ENCODE measurements around the gene WDR26.
"Not testable (repeated sequence)": the region's sequence is repeated elsewhere in the genome, so short reads cannot be mapped to it uniquely, and the experiment has no call there.

The WDR26 gene

DNA sequence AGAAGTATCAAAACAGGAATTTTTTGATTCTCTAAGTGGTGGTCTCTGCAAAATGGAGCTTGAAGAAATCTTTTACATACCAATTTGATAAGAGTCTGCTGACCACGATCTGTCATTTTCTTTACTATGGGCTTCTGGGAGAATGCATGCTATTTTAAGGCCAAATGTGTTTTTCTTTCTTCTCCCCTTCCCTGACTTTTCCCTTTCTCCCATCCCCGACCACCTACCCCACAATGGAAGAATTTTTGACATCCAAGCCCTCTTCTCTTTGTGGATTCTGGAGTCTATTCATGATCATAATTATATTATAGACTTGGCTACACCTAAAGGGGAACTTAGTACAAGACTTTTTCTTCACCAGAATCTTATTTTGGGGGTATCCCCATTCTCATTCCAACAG lies 46.7 kb downstream of the WDR26 start:
- no peak for DNase-seq

DNA sequence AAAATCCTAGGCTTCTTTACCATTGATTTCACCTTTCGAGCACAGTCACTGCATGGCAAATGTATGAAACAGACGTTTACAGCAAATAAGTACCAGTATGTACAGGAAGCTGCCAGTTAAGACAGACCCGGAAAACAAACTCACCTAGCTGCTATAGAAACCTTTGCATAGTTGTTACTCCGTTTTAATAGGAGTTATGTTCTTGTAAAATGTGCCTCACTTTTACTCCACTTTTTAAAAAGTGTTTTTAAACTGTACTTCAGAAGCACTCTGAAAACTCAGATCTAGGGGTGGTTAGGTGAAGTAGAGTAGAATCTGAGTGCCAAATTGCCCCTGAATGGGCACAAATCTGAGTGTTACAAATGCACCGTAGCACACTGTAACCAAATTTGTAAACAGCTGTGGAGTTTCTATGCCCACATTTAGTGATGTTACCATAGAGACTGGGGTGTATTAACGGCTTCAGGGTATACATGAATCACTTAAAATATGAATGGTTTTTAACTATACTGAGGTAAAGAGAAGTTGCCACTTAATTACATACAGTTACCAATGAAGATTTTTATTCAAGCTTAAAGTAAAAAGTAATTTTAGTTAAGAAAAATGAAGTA lies 47.2 kb downstream of the WDR26 start:
- no peak for DNase-seq

DNA sequence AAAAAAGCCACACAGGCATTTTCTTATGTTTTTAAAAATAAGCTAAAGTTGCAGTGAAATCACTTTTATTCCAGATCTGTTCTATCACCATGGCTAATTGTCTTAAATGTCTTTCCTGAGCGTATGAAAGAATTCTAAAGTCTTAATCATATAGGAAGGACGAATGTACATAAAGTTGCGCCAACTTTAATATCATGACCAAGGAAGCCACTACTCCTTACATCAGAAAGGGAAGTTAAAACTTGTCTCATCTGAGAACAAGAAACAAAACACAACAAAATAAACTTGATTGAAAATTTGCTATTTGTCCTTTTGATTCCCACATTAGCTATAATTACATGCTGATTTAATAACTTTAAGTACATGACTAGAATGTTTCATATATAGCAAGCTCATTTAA lies 51.4 kb downstream of the WDR26 start:
- no peak for DNase-seq

DNA sequence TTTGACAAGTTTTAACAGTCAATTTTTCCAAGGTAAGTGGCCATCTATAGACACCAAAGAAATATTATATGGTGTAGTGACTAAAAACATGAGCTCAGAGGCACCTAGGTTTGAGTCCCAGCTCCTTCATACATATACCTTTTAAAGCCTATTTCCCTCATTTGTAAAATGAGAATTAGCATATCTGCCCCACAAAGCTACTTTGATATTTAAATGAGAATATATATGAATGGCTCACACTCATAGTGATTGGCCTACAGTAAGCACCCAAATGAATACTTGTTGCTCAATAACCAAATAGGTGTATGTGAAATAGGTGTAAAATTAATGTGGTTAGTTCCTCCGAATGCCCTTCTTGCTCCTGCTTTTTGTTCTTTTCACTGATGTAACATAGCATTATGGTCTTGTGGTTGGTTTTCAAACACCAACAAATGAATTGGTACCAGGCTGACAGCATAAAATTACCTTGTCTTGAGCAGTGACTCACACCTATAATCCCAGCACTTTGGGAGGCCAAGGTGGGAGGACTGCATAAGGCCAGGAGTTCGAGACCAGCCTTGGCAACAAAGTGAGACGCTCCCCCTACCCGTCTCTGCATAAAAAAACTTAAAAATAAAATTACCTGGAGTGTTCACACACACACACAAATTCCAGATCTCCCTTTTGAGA lies 52.6 kb downstream of the WDR26 start:
- DNase-seq: no peak

DNA sequence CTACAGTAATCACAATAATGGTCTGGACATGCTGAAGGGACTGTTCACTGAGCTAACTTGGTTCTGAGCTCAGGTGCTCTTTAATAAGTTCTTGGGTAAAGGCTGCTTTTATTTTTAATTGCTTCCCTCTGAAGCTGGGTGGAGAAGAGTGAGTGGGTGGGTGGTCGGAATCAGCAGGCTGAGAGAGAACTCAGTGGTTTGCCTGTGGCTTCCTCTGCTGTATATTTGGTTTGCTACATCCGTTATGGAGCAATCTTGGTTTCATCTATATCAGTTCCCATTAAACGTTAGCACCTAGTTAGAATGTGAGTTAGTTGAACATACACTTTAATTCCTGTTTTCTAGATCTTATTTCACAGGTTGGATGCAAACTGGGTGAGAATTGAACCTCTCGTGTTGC lies 54.6 kb downstream of the WDR26 start:
- DNase-seq: peak; percentile 35

DNA sequence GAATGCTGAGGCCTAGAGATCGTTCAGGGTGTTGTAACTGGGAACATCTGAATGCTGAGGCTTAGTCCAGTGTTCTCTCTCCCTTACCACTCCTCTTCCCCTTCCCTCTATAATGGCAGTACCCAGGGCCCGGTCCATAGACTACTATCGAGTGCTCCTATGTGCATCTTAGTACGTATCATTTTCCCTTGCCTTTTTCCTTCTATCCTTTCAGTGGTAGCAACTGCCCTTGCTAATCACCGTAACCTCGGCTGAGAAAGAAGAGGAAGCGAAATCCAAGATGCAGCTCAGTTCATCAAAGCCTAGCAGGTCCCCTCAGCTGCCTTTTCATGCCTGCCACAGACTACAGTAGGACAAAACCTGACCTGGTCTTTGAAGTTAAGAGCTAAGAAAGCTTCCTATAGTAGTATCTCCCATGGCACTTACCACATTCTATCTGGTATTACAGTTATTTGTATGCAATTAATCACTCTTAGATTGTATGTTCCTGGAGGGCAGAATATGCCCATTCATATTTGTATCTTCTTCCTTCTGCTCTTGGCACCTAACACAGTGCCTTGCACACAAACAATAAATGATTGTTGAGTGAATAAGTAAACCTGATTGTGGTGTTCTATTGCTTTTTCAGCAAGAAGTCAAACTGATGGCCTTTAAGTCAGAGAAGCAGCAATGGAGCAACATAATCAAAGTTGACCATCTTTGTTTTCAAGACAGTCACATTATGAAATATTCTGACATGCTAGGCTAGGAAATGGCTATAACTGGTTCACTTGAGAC lies 55.6 kb downstream of the WDR26 start:
- DNase-seq: no peak

DNA sequence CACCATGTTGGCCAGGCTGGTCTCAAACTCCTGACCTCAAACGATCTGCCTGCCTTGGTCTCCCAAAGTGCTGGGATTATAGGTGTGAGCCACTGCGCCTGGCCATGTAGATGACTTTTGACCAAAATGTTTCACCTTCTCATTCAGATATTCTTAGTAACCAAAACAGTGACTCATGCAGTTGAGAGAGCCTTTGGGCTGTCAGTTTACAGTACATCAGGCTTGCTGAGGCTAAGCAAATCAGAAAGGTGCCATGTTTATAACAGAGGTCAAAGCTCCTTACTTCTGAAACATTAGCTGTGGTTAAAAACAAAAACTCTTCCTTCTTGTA lies 57.0 kb downstream of the WDR26 start:
- no peak for DNase-seq

DNA sequence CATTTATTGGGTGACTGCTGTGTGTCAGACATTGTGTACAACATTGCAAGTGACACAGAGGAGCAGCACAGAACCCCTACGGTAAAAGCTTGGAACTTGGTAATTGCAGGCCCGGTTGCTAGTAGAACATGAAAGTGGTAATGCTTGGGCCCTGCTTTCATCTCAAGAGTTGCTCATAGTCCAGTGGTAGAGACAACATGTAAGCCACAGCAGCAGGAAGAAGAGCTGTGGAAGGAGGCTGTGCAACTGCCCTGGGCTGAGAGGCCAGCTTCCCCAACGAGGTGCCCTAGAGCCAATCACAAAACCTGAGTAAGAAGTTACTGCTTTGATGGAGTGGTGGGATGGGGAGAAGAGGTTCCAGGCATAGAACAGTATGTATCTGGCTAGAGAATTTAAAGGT lies 59.5 kb downstream of the WDR26 start:
- DNase-seq: no peak

DNA sequence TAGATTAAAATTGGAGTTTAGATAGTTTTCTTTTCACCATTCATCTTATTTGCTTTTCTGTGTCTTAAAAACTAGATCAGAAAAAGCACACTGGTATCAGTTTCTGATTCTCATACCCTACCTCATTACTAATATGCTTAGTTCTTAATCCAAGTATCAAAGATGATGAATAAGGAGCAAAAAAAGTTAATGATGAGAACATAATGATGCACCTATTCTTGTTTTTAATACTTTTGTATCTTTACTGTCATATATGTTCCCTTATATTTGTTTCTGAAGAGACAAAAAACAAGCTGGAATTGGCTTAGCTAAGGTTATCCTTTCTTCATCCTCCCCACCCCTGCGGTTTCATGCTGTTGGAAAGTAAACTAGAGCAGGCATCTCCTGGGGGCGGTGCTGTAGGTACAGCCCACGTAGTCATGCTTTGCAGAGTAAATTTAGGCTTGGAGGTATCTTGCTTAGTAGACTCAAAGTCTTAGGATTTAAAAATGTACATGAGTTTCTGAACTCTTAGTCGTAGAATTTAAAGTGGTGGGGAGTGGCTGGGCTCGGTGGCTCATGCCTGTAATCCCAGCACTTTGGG lies 61.5 kb downstream of the WDR26 start:
- DNase-seq: no peak

DNA sequence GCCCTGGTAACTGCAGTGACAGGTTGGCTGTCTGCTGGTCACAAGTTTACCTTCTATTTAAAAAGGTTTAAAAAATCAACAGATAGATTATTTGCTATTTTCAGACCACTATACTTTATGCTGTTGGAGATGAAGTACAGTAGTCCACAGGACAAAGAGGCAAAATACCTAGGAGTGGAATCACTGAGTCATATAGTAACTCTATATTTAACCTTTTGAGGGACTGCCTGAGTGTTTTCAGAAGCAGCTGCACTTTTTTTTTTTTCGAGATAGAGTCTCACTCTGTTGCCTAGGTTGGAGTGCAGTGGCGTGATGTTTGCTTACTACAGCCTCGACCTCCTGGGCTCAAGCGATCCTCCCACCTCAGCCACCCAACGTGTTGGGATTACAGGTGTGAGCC lies 66.2 kb downstream of the WDR26 start:
- no peak for DNase-seq

DNA sequence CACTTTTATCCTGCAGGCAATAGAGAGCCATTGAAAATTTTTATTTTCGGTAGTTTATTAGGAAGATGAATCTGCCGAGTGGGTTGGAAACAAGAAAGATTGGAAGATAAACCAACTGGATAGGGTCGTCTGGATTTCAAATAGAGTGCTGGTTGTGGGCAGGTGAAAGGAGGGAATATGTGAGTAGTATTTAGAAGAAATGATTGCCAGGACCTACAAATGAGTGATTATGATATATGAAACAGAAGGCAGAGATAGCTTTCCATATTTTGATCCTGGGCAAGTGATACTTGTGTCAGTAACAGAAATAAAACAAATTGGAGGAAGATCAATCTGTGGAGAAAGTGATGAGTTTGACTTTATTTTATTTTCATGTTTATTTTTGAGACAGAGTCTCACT lies 75.4 kb downstream of the WDR26 start:
- DNase-seq: no peak

DNA sequence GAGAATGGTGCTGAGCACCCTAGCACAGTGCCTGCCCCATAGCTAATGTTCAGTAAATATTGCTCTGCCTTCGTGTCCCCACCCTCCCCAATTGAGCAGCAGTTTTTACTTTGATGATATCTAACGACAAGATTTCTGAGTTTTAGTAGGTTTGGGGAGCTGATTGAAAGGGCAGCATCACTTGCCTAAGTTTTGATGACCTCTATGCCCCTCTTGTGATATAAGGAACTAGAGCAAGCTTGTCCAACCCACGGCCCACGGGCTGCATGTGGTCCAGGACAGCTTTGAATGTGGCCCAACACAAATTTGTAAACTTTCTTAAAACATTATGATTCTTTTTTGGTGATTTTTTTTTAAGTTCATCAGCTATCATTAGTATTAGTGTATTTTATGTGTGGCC lies 76.4 kb downstream of the WDR26 start:
- no peak for DNase-seq

DNA sequence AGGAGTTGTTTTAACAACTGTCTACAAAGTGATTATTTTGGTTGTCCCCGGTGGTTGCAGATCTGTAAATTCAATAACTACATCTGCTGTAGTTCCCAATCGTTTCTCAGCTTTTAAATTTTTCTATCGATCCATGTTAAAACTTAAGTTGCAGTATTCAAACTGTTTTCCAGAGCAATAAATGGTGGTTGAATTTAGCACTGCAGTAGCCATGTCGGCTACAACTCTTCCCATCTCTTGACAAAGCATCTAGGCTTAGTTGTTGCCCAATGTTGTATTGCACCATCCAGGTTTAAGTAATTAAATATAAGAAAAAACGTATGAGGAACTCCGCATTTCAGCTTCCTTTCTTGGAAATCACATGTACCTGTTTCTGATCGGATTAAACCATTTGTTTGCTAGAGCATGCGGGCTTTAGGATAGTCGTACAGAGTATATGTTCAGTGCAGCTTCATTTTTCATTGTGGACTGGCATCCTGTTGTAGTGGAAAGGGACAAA lies 76.9 kb downstream of the WDR26 start:
- no peak for DNase-seq

DNA sequence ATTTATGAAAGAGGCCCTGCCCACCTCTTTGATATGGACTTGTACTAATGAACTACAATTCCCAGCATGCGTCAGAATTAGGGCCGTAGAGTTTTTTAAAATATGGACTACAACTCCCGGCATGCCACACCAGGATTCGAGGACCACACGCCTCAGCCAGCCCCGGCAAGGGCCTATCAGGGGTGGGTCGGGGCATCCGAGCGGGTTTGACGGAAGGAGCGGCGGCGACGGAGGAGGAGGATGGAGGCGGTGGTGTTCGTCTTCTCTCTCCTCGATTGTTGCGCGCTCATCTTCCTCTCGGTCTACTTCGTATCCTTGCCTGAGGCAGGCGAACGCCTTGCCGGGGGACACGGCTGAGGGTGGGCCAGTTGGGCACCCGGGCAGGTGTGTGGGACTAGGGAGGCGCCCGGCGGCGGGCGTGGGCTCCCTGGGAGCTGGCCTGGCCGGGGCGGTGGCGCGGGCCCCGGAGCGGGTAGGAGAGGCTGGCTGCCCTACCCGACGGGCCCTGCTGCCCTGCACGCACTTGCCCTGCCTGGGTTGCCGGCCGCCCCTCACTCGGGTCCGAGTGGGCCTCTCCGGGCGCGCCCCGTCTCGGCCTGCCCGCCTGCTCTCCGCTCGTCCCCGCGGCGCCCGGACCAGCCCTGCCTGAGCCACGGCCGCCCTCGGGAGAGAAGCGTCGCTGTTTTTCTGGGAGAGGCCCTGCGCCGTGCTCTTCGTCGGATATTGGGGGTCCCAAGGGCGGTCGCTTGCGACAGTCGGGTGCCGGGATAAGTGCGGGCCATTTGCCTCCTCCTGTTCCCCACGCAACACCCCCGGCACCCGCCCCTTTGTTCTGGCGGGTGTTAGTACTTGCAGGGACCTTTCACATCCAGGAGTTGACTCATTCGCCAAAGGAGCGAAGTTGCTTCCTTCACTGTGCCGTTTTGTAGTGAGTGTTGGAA lies 77.6 kb downstream of the WDR26 start, which contains the start of gene CNIH4:
Gene CNIH4, plus strand, starts transcription at position 195 of the 941 bp plus-strand sequence. Its CDS starts 46 bp downstream, at position 241.
- peak; percentile 83 for DNase-seq

DNA sequence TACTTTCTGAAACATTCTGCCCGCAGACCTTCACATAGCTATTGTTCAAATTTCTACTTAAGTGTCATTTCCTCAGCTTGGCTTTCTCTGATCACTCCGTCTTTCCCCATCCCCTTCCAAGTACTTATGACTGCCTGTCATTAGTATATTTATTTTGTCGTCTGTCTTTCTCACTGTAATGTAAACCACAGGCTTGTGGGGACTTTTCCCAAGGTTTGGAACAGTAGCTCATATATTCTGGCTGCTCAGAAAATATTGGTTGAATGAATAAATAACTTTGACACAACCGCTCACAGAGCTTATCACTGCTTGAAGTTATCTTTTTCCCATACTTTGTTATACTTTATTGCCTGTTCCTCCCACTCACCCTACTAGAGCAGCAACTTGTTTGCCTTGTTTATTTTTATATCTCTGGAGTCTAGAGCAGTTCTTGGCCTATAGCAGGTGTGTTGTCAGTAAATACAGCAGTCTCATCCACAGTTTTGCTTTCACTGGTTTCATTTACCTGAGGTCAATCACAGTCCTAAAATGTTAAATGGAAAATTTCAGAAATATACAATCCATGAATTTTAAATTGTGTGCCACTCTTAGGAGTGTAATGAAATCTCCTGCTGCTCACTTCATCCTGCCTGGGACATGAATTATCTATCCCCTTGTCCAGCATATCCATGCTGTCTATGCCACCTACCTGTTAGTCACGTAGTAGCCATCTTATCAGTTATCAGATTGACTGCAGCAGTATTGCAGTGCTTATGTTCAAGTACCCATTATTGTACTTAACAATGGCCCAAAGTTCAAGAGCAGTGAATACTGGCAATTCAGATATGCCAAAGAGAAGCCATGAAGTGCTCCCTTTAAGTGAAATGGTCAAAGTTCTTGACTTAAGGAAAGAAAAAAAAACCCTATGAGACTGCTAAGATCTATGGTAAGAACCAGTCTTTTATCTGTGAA lies 80.3 kb downstream of the WDR26 start:
- DNase-seq: no peak

DNA sequence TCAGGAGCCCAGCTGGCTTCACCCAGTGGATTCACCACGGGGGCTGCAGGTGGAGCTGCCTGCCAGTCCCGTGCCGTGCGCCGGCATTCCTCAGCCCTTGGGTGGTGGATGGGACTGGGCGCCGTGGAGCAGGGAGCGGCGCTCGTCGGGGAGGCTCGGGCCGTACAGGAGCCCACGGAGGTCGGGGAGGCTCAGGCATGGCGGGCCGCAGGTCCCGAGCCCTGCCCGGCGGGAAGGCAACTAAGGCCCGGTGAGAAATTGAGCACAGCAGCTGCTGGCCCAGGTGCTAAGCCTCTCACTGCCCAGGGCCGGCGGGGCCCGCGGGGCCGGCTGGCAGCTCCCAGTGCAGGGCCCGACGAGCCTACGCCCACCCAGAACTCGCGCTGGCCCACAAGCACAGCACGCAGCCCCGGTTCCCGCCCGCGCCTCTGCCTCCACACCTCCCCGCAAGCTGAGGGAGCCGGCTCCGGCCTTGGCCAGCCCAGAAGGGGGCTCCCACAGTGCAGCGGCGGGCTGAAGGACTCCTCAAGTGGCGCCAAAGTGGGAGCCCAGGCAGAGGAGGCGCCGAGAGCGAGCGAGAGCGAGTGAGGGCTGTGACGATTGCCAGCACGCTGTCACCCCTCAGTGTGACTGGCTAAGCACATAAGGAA lies 82.0 kb downstream of the WDR26 start:
- not testable (repeated sequence) for DNase-seq

DNA sequence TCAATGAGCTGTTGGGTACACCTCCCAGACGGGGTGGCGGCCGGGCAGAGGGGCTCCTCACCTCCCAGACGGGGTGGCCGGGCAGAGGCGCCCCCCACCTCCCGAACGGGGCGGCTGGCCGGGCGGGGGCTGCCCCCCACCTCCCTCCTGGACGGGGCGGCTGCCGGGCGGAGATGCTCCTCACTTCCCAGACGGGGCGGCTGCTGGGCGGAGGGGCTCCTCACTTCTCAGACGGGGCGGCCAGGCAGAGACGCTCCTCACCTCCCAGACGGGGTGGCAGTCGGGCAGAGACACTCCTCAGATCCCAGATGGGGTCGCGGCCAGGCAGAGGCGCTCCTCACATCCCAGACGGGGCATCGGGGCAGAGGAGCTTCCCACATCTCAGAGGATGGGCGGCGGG lies 84.9 kb downstream of the WDR26 start:
- not testable (repeated sequence) for DNase-seq

DNA sequence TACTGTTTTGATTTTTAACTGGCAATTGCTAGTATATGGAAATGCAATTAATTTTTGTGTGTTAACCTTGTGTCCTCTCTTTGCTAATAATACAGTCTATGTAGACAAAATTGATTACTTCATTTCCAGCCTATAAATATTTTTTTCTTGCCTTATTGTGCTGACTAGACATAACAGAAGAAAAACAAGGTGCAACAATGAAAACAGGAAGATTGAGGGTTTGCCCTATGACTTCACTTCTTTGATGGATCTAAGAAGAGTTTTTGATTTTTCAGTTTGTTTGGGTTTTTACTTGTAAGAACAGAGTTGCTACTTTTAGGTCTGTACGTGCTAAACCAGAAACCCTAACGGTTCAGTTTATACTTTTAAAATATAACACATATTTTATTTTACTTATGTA lies 86.5 kb downstream of the WDR26 start:
- DNase-seq: no peak

DNA sequence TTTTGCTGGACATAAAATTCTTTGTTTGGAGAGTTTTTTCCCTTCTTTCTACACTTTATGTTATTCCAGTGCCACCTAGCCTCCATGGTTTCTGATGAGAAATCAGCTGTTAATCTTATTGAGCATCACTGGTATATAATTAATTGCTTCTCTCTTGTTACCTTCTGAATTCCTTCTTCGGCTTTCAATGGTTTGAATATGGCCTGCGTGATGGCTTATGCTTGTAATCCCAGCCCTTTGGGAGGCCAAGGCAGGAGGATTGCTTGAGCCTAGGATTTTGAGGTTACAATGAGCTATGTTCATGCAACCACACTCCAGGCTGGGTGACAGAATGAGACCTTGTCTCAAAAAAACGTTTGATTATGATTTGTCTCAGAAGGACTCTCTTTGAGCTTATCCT lies 90.9 kb downstream of the WDR26 start:
- DNase-seq: no peak

DNA sequence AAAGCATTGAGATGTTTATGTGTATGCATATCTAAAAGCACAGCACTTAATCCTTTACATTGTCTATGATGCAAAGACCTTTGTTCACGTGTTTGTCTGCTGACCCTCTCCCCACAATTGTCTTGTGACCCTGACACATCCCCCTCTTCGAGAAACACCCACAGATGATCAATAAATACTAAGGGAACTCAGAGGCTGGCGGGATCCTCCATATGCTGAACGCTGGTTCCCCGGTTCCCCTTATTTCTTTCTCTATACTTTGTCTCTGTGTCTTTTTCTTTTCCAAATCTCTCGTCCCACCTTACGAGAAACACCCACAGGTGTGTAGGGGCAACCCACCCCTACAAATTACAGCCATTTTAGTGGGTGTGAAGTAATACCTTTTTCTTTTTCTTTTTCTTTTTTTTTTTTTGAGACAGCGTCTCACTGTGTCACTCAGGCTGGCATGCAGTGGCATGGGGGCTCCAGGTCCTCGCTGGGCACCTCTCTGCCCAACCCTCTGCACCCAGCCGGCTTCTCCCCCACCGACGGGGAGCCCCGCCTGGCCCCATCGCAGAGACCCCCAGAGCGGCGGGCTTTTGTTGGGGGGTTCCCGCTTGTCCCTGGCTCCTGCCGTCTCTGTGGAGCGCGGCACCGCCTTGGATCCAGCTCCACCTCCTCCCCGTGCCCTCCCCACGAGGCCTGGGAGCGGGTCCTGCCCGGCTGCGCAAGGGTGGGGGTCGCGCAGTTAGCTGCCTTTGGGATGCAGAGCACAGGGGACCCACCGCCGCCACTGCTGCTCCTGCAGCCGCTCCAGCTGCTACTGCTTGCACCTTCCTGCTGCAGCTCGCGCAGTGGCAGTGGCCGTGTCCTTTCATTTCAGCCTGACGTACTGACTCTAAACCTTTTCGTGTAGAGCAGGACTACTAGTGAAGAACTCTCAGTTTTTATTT lies 93.9 kb downstream of the WDR26 start:
- DNase-seq: not testable (repeated sequence)

Data from GDM1 (cell line).